GM13976 (cell line): Measurements from ENCODE around the gene GRID1.

Experiments used
- DNase-seq: peaks from one replicate; pipeline ENCODE4 v3.0.0; 2012; ENCODE audit warnings: low spot score
- in situ Hi-C: fragments of 300-500 bp; cut with MboI; formaldehyde crosslinking; loops from one replicate; pipeline ENCODE4 v1.12.0; 2022; ENCODE audit warnings: low sequenced_read_pairs, mixed read lengths, inconsistent platforms; ENCODE audit not compliant: unreplicated experiment
- TF ChIP-seq, protein P1 (sequence below): IDR thresholded peaks from 2 replicates; pipeline ENCODE4 v1.5.1; 2012; ENCODE audit warnings: borderline replicate concordance, mild to moderate bottlenecking; ENCODE audit not compliant: insufficient read depth; ENCODE audit errors: extremely low read depth, missing control alignments, control extremely low read depth

Gene GRID1

DNA sequence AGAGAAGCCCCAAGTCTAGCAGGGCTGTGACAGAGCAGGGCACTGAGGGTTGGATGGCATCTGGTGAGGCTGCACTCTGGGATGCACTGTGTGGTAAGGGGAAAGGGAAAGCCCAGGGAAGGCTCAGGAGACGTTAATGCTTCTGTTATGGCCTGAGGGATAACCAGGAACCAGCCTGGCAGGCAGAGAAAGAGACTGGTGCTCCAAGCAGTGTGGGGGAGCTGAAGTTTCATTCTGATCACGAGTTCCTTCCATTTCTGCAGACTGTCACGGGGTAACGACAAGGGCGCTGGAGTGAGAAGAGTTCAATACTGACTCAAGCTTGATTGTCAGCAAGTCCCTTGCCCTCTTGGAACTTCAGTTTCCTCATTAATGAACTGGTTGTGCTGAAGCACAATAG lies 730.9 kb downstream of the GRID1 start:
- TF ChIP-seq, protein P1, sequence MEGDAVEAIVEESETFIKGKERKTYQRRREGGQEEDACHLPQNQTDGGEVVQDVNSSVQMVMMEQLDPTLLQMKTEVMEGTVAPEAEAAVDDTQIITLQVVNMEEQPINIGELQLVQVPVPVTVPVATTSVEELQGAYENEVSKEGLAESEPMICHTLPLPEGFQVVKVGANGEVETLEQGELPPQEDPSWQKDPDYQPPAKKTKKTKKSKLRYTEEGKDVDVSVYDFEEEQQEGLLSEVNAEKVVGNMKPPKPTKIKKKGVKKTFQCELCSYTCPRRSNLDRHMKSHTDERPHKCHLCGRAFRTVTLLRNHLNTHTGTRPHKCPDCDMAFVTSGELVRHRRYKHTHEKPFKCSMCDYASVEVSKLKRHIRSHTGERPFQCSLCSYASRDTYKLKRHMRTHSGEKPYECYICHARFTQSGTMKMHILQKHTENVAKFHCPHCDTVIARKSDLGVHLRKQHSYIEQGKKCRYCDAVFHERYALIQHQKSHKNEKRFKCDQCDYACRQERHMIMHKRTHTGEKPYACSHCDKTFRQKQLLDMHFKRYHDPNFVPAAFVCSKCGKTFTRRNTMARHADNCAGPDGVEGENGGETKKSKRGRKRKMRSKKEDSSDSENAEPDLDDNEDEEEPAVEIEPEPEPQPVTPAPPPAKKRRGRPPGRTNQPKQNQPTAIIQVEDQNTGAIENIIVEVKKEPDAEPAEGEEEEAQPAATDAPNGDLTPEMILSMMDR = no peak
- in situ Hi-C loops = no loop called here
- no peak for DNase-seq

DNA sequence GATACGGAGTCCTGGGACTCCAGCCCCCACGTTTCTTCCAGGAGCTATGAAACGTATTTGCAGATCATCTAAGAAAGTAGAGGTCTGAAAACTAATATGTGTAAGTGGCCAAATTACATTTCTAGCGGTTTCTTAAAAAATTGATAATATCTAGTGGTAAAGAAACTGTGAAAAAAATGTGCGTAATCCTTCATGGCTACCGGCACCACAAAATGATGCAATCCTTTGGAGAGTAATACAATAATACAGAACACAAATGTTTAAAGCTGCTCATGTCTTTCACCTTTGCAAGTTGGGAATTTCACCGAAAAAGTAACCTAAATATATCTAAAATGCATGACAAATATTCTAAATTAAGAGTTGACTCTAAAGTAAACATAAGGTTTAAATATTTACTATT lies 742.1 kb downstream of the GRID1 start:
- DNase-seq = no peak
- TF ChIP-seq, protein P1 = no peak
- in situ Hi-C loops = no loop called here

DNA sequence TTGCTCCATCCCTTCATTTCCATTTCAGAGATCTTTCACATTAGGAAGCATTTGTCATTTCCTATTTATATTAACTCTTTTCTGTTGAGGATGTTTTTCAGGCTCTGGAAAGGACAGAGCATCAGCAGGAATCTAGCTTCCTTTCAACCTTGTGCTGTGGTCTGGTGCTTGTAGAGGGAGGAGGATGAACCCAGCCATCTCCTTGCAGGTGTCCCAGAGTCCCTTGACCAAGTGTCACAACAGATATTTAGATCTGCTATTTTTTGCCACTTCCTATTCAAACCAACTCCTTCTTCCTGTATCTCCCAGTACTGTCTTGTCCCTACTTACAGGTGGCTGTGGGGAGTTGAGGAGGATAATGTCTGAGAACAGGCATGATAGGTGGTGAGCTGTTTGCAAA lies 742.8 kb downstream of the GRID1 start:
- TF ChIP-seq, protein P1 = no peak
- in situ Hi-C loops = no loop called here
- DNase-seq = no peak

DNA sequence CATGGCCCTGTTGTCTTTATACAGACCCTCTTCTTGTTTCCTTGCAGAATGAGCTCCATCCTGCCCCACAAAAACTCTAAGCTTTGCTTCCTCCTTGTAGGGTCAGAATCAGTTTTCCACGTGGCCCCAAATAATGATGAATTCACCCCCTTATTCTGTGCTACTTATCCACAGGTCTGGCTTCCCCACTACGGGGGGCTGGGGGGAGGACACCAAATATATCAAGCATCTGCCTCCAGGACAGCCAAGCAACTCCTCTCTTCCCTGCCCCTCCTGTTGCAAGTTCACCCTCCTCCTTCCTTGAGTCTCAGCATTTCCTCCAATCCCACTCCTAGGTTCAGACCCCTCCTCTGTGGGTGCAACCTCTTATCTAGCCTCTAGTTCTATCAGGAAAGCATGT lies 743.3 kb downstream of the GRID1 start:
- TF ChIP-seq, protein P1 = no peak
- in situ Hi-C loops = no loop called here
- no peak for DNase-seq

DNA sequence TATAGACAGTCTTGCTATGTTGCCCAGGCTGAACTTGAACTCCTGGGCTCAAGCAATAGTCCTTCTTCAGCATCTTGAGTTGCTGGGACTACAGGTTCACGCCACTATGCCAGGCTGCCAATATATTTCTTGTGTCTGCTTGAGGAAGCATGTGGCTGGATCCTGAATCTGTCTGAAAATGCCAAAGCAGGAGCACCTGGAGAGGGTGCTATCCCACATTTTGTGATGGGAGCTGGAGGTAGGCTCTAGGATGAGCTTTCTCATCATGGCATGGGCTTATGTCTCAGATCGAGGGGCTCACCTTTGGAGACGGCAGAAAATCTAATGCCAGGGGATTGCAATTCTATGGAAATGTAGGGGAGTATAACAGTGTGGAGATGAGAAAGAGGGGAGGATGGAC lies 744.2 kb downstream of the GRID1 start:
- in situ Hi-C loops = no loop called here
- TF ChIP-seq, protein P1 = no peak
- DNase-seq = no peak

DNA sequence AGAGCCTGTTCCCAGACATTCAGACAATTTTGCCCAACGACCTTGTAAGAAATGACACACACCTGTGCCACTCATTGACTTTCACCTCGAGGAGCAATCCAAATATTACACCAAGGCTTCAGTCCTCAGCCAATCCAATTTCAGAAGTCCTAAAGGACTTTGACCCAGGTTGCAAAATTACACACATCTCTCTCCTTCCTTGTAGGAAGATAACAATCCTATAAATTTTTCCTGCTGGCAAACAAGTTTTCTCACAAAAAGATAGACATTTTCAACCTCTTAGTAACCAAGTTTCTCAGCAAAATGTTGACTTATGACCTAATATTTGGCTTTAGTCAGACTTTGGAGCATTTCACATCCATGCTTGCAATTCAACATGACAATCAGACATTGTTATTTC lies 745.0 kb downstream of the GRID1 start:
- DNase-seq = no peak
- TF ChIP-seq, protein P1 = no peak
- in situ Hi-C loops = no loop called here

DNA sequence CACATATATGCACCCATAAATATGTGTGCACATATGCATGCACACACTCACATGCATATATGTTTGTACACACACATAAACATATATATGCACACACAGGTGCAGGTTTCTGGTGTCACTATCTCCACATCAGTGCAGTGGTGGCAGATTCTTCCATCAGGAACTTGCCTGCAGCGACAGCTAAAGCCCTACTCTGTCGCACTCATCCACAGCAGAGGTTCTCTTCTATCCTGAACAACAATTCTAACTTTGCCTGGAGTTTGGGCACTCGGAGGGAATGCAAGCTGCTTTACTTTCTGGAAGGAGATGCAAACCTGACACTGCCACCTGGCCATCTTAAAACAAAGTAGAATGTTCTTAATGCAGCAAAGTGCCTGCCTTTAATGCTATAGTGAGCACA lies 745.8 kb downstream of the GRID1 start:
- TF ChIP-seq, protein P1 = no peak
- DNase-seq = no peak
- in situ Hi-C loops = no loop called here
